ENCODE results near the gene SH3RF3. TPM values are rescaled to one million over a fixed set of nuclear protein-coding genes. Genes with fewer than 3 reads are reported as not detected.

The SH3RF3 gene
- total RNA-seq, 3 donors from 2014 or later: 3.2 to 5.6 (median 4.6) TPM

- intact Hi-C loops (cut with DNase I; ENCODE audit: low total_unique reads): no loop called here
- Histone ChIP-seq H3K4me1 (no peaks in the 10 kb centered on the region), H3K36me3 (no peaks in the 10 kb centered on the region), H3K4me3 (no peak overlapping the region), H3K27ac (no peak overlapping the region), H3K27me3 (no peaks in the 10 kb centered on the region), H3K9me3 (no peaks in the 10 kb centered on the region)
- TF ChIP-seq CTCF (IDR thresholded peaks at IDR 0.05): no peak
- TF ChIP-seq POLR2A (IDR thresholded peaks at IDR 0.05): no peak
- TF ChIP-seq POLR2AphosphoS5 (IDR thresholded peaks at IDR 0.05): no peak
- DNase-seq (ENCODE audit: low spot score in 2 of 2): no peak
Measured at GRCh38 chr2:109493176-109493935, 364.4 kb downstream of the SH3RF3 start.

GRCh38 chr2:109494351-109494750, 365.3 kb downstream of the SH3RF3 start:
- no peak for TF ChIP-seq POLR2AphosphoS5 (IDR thresholded peaks at IDR 0.05)
- Histone ChIP-seq H3K9me3 (no peaks in the 10 kb centered on the region), H3K4me3 (no peak overlapping the region), H3K27ac (no peak overlapping the region), H3K27me3 (no peaks in the 10 kb centered on the region), H3K4me1 (no peaks in the 10 kb centered on the region), H3K36me3 (no peaks in the 10 kb centered on the region)
- intact Hi-C loops (cut with DNase I; ENCODE audit: low total_unique reads): no loop called here
- no peak for DNase-seq (ENCODE audit: low spot score in 2 of 2)

- Histone ChIP-seq H3K36me3 (no peaks in the 10 kb centered on the region), H3K27me3 (no peaks in the 10 kb centered on the region), H3K27ac (no peak overlapping the region), H3K4me3 (no peak overlapping the region), H3K4me1 (no peaks in the 10 kb centered on the region), H3K9me3 (no peaks in the 10 kb centered on the region)
- DNase-seq (ENCODE audit: low spot score in 2 of 2): no peak
- intact Hi-C loops (cut with DNase I; ENCODE audit: low total_unique reads): no loop called here
- TF ChIP-seq POLR2A (IDR thresholded peaks at IDR 0.05): no peak
- TF ChIP-seq CTCF (IDR thresholded peaks at IDR 0.05): no peak
Measured at GRCh38 chr2:109497463-109497862, 368.5 kb downstream of the SH3RF3 start.

- Histone ChIP-seq H3K9me3 (no peaks in the 10 kb centered on the region), H3K27me3 (no peaks in the 10 kb centered on the region), H3K4me1 (no peaks in the 10 kb centered on the region), H3K4me3 (no peak overlapping the region), H3K27ac (no peak overlapping the region), H3K36me3 (no peaks in the 10 kb centered on the region)
- no peak for DNase-seq (ENCODE audit: low spot score in 2 of 2)
- TF ChIP-seq CTCF (IDR thresholded peaks at IDR 0.05) (no peak), POLR2AphosphoS5 (IDR thresholded peaks at IDR 0.05) (no peak), POLR2A (IDR thresholded peaks at IDR 0.05) (no peak)
- intact Hi-C loops (cut with DNase I; ENCODE audit: low total_unique reads): no loop called here
Measured at GRCh38 chr2:109497911-109498870, 369.2 kb downstream of the SH3RF3 start.

GRCh38 chr2:109498906-109499305, 369.9 kb downstream of the SH3RF3 start:
- no peaks in the 10 kb centered on the region for H3K27me3 ChIP-seq
- intact Hi-C loops (cut with DNase I; ENCODE audit: low total_unique reads): no loop called here

More at GRCh38 chr2:109498906-109499305, 369.9 kb downstream of the SH3RF3 start:
- Histone ChIP-seq H3K4me1 (no peaks in the 10 kb centered on the region), H3K9me3 (no peaks in the 10 kb centered on the region), H3K4me3 (no peak overlapping the region), H3K36me3 (no peaks in the 10 kb centered on the region), H3K27ac (peak overlapping the region in 1 of 2 donors; percentile 68)
- DNase-seq (ENCODE audit: low spot score in 2 of 2): no peak
- TF ChIP-seq POLR2AphosphoS5 (IDR thresholded peaks at IDR 0.05): no peak
- no peak for TF ChIP-seq CTCF (IDR thresholded peaks at IDR 0.05)
- no peak for TF ChIP-seq POLR2A (IDR thresholded peaks at IDR 0.05)

All from breast epithelium (tissue), 4 donors.